Activated gamma-delta T cell (primary cell): Measurements from ENCODE around the gene CFDP1.

Source experiments
- DNase-seq: peaks from one replicate; lab custom pipeline; 2025; lab: John Stamatoyannopoulos, UW

Gene CFDP1

GRCh38 chr16:75264999-75265910, 168.0 kb downstream of the CFDP1 start:
- DNase-seq, result no peak

GRCh38 chr16:75264457-75264998, 168.8 kb downstream of the CFDP1 start:
- no peak for DNase-seq

- no peak for DNase-seq
Observed at GRCh38 chr16:75263963-75264445, 169.3 kb downstream of the CFDP1 start.

GRCh38 chr16:75263291-75263962, 169.9 kb downstream of the CFDP1 start:
- DNase-seq, result no peak

GRCh38 chr16:75262800-75263127, 170.5 kb downstream of the CFDP1 start:
- no peak for DNase-seq

GRCh38 chr16:75262104-75262799, 171.1 kb downstream of the CFDP1 start:
- DNase-seq, result no peak

- DNase-seq, result no peak
Observed at GRCh38 chr16:75261590-75262078, 171.7 kb downstream of the CFDP1 start.

- no peak for DNase-seq
Observed at GRCh38 chr16:75260851-75261589, 172.3 kb downstream of the CFDP1 start.

- no peak for DNase-seq
Observed at GRCh38 chr16:75258807-75259141, 174.5 kb downstream of the CFDP1 start.

GRCh38 chr16:75257886-75258806, 175.2 kb downstream of the CFDP1 start:
- DNase-seq, result no peak

GRCh38 chr16:75256696-75257343, 176.5 kb downstream of the CFDP1 start:
- no peak for DNase-seq

GRCh38 chr16:75256059-75256571, 177.2 kb downstream of the CFDP1 start:
- no peak for DNase-seq

- no peak for DNase-seq
Observed at GRCh38 chr16:75254359-75254837, 178.9 kb downstream of the CFDP1 start.

GRCh38 chr16:75252946-75253911, 180.1 kb downstream of the CFDP1 start:
- no peak for DNase-seq

- DNase-seq, result no peak
Observed at GRCh38 chr16:75252049-75252864, 181.0 kb downstream of the CFDP1 start.

GRCh38 chr16:75251280-75252048, 181.8 kb downstream of the CFDP1 start, which contains the start of gene BCAR1:
BCAR1 (minus strand) TSS chr16:75251624; CDS start chr16:75251482, 142 bp downstream.
- DNase-seq, result no peak
